DND-41 (cell line): ENCODE data around the gene NF1.

Source experiments
- ATAC-seq: fragments of 200-7000 bp; cut with Tn5 transposase; 3 replicates; pipeline ENCODE4 v1.9.1; 2021; ENCODE audit warnings: low read depth; ENCODE audit not compliant: insufficient read depth
- DNase-seq: peaks from one replicate; pipeline ENCODE4 v3.0.0-alpha.2; 2020
- H2AFZ ChIP-seq: 2 replicates; pipeline ENCODE4 v1.6.0; 2012; ENCODE audit warnings: low read depth, low read length
- H3K27ac ChIP-seq: 2 replicates; pipeline ENCODE4 v1.5.1; 2012; ENCODE audit warnings: low read length, inconsistent platforms
- H3K27me3 ChIP-seq: fragments of 200-600 bp; sonication (generic); 2 replicates; pipeline ENCODE4 v1.6.0; 2012; ENCODE audit warnings: low read length, mild to moderate bottlenecking, inconsistent platforms; ENCODE audit not compliant: insufficient read depth, poor library complexity
- H3K36me3 ChIP-seq: 2 replicates; pipeline ENCODE4 v1.5.1; 2012; ENCODE audit warnings: low read length, inconsistent platforms; ENCODE audit not compliant: insufficient read depth
- H3K4me1 ChIP-seq: 2 replicates; pipeline ENCODE4 v1.5.1; 2012; ENCODE audit warnings: mild to moderate bottlenecking, low read length; ENCODE audit not compliant: insufficient read depth
- H3K4me2 ChIP-seq: 2 replicates; pipeline ENCODE4 v1.6.0; 2012; ENCODE audit warnings: mild to moderate bottlenecking, moderate library complexity, low read length, inconsistent platforms; ENCODE audit not compliant: insufficient read depth
- H3K4me3 ChIP-seq, 2 experiments: fragments of 200-600 bp in 1 of 2; shearing (Covaris generic) in 1 of 2; 2 replicates each; pipeline ENCODE4 v1.5.1; 2012 to 2016; ENCODE audit warnings: inconsistent platforms in 2 of 2, low read length in 2 of 2, mild to moderate bottlenecking in 2 of 2, low read depth in 1 of 2, moderate library complexity in 1 of 2
- H3K79me2 ChIP-seq: 2 replicates; pipeline ENCODE4 v1.6.0; 2012; ENCODE audit warnings: low read length, inconsistent platforms; ENCODE audit not compliant: insufficient read depth
- H3K9ac ChIP-seq: 2 replicates; pipeline ENCODE4 v1.6.0; 2012; ENCODE audit warnings: low read depth, mild to moderate bottlenecking, inconsistent platforms, low read length, moderate library complexity
- H3K9me3 ChIP-seq: 2 replicates; pipeline ENCODE4 v1.5.1; 2012; ENCODE audit warnings: low read length, moderate library complexity, mild to moderate bottlenecking, inconsistent platforms; ENCODE audit not compliant: insufficient read depth, severe bottlenecking
- H4K20me1 ChIP-seq: 2 replicates; pipeline ENCODE4 v1.6.0; 2012; ENCODE audit warnings: low read length; ENCODE audit not compliant: insufficient read depth
- EZH2 ChIP-seq: IDR thresholded peaks from 3 replicates; pipeline ENCODE4 v1.6.1; 2012; ENCODE audit warnings: borderline replicate concordance, low read depth, mild to moderate bottlenecking, moderate library complexity, low read length, inconsistent platforms; ENCODE audit not compliant: severe bottlenecking
- TF ChIP-seq, protein P1 (sequence below): IDR thresholded peaks from 2 replicates; pipeline ENCODE4 v1.5.1; 2012; ENCODE audit warnings: borderline replicate concordance, low read length, moderate library complexity, mild to moderate bottlenecking; ENCODE audit not compliant: poor library complexity, severe bottlenecking; ENCODE audit errors: extremely low read depth

NF1 gene

GRCh38 chr17:31116167-31116566 lies 21.4 kb downstream of the NF1 start:
- peaks cover 81% of the 10 kb centered on the region for H3K79me2 ChIP-seq

GRCh38 chr17:31122746-31123145 lies 28.0 kb downstream of the NF1 start:
- Histone ChIP-seq H3K4me2 (no peak overlapping the region), H3K79me2 (peaks cover 88% of the 10 kb centered on the region), H3K27ac (no peak overlapping the region), H3K27me3 (no peaks in the 10 kb centered on the region), H3K4me3 (no peak overlapping the region), H3K9ac (no peak overlapping the region), H4K20me1 (peaks cover 18% of the 10 kb centered on the region), H2AFZ (no peak overlapping the region), H3K36me3 (no peaks in the 10 kb centered on the region), H3K4me1 (peaks cover 10% of the 10 kb centered on the region), H3K9me3 (no peaks in the 10 kb centered on the region)
- ATAC-seq (no peak), DNase-seq (no peak)
- TF ChIP-seq, protein P1, sequence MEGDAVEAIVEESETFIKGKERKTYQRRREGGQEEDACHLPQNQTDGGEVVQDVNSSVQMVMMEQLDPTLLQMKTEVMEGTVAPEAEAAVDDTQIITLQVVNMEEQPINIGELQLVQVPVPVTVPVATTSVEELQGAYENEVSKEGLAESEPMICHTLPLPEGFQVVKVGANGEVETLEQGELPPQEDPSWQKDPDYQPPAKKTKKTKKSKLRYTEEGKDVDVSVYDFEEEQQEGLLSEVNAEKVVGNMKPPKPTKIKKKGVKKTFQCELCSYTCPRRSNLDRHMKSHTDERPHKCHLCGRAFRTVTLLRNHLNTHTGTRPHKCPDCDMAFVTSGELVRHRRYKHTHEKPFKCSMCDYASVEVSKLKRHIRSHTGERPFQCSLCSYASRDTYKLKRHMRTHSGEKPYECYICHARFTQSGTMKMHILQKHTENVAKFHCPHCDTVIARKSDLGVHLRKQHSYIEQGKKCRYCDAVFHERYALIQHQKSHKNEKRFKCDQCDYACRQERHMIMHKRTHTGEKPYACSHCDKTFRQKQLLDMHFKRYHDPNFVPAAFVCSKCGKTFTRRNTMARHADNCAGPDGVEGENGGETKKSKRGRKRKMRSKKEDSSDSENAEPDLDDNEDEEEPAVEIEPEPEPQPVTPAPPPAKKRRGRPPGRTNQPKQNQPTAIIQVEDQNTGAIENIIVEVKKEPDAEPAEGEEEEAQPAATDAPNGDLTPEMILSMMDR: no peak
- no peak for TF ChIP-seq EZH2

More at GRCh38 chr17:31116167-31116566, 21.4 kb downstream of the NF1 start:
- H3K4me2 ChIP-seq: no peak overlapping the region
- ATAC-seq: no peak
- H3K9ac ChIP-seq: no peak overlapping the region
- no peaks in the 10 kb centered on the region for H3K36me3 ChIP-seq
- no peak for DNase-seq
- no peak overlapping the region for H3K27ac ChIP-seq
- TF ChIP-seq, protein P1: no peak
- TF ChIP-seq EZH2: no peak
- no peaks in the 10 kb centered on the region for H3K4me1 ChIP-seq
- H3K4me3 ChIP-seq: no peak overlapping the region
- no peaks in the 10 kb centered on the region for H3K27me3 ChIP-seq
- no peak overlapping the region for H2AFZ ChIP-seq
- no peaks in the 10 kb centered on the region for H3K9me3 ChIP-seq
- H4K20me1 ChIP-seq: peaks cover 8% of the 10 kb centered on the region; the same call in 1 of the 2 replicates

DNA sequence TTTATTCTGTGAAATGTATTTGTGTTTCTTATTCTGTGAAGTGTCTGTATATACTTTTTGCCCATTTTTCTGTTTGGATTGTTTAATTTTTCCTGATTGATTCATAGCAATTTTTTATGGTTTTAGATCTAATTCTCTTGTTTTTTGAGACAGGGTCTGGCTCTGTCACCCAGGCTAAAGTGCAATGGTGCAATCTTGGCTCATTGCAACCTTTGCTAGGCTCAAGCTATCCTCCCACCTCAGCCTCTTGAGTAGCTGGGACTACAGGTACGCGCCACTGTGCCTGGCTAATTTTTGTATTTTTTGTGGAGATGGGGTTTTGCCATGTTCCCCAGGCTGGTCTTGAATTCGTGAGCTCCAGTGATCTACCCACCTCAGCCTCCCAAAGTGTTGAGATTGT lies 31.5 kb downstream of the NF1 start:
- Histone ChIP-seq H3K4me3 (no peak overlapping the region), H3K4me1 (peaks cover 10% of the 10 kb centered on the region), H3K4me2 (no peak overlapping the region), H3K27ac (no peak overlapping the region), H3K9me3 (no peaks in the 10 kb centered on the region), H3K36me3 (0 out of 2 replicates have a peak, but pooled peaks cover 5% of the 10 kb centered on the region), H3K9ac (no peak overlapping the region), H2AFZ (no peak overlapping the region), H3K79me2 (peaks cover 96% of the 10 kb centered on the region), H4K20me1 (peaks cover 38% of the 10 kb centered on the region), H3K27me3 (no peaks in the 10 kb centered on the region)
- ATAC-seq (no peak), DNase-seq (no peak)
- TF ChIP-seq, protein P1: no peak
- no peak for TF ChIP-seq EZH2

- no peak overlapping the region for H2AFZ ChIP-seq
- no peak for TF ChIP-seq EZH2
- TF ChIP-seq, protein P1: no peak
- no peaks in the 10 kb centered on the region for H3K4me1 ChIP-seq
- ATAC-seq (no peak), DNase-seq (no peak)
- H3K27ac ChIP-seq: no peak overlapping the region
- H3K9me3 ChIP-seq: no peaks in the 10 kb centered on the region
- no peaks in the 10 kb centered on the region for H3K27me3 ChIP-seq
- H4K20me1 ChIP-seq: peaks cover 35% of the 10 kb centered on the region
- H3K79me2 ChIP-seq: peaks cover 93% of the 10 kb centered on the region
- no peak overlapping the region for H3K4me3 ChIP-seq
- H3K36me3 ChIP-seq: 0 out of 2 replicates have a peak, but pooled peaks cover 5% of the 10 kb centered on the region
- no peak overlapping the region for H3K9ac ChIP-seq
- no peak overlapping the region for H3K4me2 ChIP-seq
These were observed 33.5 kb downstream of the NF1 start for GRCh38 chr17:31128241-31128640.
